Stimulated activated CD4-positive, alpha-beta T cell treated with anti-CD3 and anti-CD28 coated beads, Interleukin-12 subunit alpha, Interleukin-12 subunit beta, amount 100 ng/mL, for 48 hours (primary cell): ENCODE results near the gene ATXN1.

Experiments used
- DNase-seq, 3 donors: peaks; one replicate each; pipeline ENCODE4 v3.0.0-alpha.2; 2020; ENCODE audit warnings: low read depth in 2 of 3, low spot score in 1 of 3

Gene ATXN1

DNA sequence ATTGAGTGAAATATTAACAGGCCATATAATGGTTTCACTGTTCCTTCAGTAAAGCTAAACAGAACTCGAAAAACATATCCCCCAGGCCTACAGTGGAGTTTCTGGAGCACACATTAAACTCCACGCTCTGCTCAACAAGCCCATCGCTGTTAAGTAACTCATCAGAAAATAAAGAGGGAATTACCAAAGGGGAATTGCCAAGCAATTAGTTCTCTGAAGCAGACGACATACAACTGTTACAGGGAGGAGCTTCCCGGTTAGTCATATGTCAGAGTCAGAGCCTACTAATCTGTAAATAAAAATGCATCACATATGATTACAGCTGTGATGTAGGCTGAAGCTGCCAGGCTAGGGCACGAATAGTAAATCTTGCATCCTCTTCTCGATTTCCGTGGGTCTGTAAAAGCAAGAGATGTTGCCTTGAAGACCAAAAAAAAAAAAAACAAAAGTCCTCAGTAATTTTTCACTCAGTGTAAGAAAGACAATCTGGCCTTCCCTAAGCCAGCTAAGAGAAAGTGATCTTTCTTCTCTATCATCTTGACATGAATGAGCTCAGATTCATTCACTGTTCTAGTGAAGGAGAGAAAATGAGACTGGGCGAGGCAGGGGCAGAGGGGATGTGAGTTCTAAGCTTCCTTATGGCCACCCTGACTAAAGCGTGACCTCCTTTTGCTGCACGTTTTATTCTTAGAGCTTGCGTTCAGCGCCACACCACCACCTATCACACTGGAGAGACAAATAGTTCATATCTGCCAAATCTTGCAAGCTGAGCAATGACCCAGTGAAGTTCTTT, 13.8 kb downstream of the ATXN1 start:
- DNase-seq = no peak

GRCh38 chr6:16746812-16747211, 14.4 kb downstream of the ATXN1 start:
- no peak for DNase-seq

GRCh38 chr6:16746401-16746800, 14.9 kb downstream of the ATXN1 start:
- DNase-seq = no peak

- no peak for DNase-seq
Observed at GRCh38 chr6:16743664-16744210, 17.5 kb downstream of the ATXN1 start.

DNA sequence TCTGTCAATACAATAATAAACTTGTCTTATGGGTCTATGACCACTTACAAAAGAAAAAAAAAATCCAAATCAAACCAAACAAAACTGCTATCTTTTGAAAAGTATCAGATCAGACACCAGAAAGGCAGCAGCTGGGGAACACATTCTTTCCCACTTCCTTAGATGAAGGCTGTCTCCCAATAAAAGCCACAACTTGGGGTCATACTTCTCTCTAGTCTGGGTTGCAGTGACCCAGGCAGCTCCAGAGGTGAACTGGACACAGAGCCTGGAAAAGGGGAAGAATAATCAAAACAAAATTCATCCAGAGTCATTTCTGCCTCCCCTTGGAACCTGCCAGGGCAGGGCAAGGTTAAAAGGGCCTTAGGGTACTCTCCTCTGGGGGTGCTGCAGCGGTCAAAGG, 19.1 kb downstream of the ATXN1 start:
- DNase-seq = no peak

GRCh38 chr6:16741112-16742016, 19.9 kb downstream of the ATXN1 start:
- DNase-seq = no peak

GRCh38 chr6:16740097-16740496, 21.2 kb downstream of the ATXN1 start:
- DNase-seq = no peak

DNA sequence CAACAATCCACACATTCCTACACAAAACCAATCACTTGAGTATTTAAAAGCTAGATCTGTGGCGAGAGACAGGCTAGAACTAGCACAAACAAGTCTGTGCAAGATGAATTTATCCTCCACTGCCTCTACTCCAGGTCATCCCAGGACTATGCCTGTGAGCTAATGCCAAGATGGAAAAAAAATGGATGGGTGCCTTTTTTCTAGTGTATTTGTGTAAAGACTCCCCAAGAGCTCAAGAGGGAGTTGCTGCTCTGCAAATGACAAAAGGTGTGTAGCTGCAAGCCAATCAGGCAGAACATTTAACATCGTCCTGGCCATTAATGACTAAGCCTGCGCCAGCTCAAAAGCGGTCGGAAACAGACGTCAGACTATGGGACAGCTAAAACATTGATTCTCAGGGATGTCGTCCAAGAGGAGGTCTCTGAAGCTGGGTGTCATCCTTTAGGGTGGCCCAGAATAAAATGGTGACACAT, 21.9 kb downstream of the ATXN1 start:
- no peak for DNase-seq

DNA sequence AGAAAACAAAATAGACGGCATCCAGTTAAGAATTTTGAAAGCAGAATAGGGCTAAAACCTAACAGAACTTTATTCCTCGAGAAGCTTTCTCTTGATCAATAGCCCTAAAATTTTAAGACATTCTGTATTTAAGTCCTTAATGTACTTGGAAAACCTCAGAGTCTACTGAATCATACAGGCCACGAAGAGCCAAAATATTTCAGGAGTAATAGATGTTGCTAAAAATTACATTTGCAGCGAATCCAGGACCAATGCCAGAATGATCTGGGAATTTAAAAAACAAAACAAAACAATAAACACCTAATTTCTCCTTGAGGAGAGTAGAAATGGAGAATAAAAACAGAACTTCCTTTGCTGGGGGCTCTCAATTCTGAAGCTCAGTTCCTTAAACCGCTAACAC, 23.3 kb downstream of the ATXN1 start:
- no peak for DNase-seq

GRCh38 chr6:16736856-16737775, 24.1 kb downstream of the ATXN1 start:
- no peak for DNase-seq

DNA sequence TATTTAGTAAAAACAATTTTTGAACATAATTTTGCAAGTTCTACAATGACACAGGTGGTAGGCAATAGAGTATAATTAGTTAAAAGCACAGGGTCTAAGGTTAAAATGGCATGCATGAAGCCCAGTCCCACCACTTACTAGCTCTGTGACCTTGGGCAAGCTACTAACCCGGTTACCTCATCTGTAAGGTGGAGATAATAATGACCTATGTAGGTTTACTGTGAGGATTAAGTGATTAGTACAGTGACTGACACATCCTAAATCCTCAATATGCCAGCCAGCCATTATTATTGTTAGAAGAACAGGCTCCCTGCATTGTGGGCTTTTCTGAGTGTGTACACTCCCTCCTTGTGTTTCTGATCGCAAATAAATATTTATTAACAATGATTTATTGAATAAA, 26.2 kb downstream of the ATXN1 start:
- no peak for DNase-seq

DNA sequence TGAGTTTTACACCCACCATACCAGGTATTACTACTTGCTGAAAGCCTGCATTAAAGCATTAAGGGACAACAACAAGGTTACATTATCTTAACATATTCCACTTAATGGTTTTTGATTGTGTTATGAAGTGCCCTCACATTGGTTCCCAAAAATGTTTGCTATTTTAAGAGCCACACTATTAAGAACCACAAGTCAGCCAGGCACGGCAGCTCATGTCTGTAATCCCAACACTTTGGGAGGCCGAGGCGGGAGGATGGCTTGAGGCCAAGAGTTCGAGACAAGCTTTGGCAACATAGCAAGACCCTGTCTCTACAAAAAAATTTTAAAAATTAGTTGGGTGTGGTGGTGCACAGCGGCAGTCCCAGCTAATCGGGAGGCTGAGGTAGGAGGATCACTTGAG, 28.2 kb downstream of the ATXN1 start:
- DNase-seq = no peak

DNA sequence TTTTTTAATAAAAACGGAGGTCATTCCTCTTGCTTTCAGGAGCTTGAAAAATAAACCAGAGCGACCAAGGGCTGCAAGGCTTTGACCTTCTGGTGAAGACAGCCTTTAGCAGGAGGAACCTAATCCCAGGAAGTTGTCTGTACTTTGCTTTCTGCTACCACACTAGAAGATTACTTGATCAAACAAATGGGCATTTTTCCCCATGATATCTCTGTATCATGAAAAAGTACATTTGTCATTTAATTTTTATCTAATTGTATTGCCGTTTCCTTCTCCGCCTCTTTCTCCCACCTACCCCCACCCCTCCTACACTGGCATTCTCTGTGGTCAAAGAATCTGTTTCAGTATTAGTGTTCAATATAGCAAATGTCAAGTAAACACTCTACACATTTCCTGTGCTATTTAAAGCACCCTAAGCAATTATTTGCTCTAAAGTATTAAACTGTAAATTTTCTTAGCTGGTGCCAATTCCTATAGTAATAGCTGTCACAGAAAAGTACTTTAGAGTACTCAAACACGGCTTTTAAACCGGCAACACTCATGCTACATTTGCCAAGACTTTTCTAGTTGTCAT, 29.7 kb downstream of the ATXN1 start:
- peak in 2 of 3 donors; percentile 30 to 41 for DNase-seq

GRCh38 chr6:16730738-16731477, 30.4 kb downstream of the ATXN1 start:
- DNase-seq = no peak

DNA sequence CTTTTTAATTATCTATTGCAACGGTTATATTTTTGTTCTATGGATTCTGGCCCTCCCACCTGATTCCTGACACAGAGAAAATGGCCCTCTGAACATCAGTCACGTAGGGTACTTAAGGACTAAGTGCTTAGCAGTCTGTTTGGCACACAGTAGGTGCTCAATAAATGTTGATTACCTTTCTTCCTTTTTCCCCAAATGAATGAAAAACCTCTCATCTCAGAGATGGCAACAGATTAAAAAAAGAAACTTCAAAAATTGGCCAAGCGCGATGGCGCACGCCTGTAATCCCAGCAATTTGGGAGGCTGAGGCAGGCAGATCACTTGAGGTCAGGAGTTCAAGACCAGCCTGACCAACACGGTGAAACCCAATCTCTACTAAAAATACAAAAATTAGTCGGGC, 31.5 kb downstream of the ATXN1 start:
- no peak for DNase-seq

DNA sequence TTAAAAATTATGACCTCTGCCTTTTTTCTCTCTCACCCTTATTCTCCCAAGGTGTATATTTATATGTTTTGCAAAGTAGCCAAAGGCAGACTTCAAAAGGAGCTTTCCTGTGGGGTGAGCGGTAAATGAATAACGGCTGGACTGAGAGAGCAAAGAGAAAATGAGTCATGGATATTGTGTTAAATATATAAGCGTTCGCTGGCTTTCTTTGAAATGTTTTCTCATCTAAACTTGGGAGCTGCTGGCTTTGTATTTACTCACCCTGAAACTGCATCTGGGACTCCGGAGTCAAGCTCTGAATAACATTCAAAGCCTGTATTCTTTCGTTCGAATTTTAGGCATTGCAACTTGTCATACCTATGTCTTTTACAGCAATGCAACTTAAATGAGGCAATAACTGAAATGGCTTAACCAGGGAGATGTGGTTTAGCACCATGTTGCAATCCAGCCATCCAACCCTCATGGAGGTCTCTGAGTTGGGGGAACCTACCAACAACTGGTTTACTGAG, 32.0 kb downstream of the ATXN1 start:
- no peak for DNase-seq

GRCh38 chr6:16728513-16729182, 32.6 kb downstream of the ATXN1 start:
- DNase-seq = no peak

GRCh38 chr6:16727996-16728395, 33.3 kb downstream of the ATXN1 start:
- DNase-seq = no peak
